Lower leg skin (tissue), 3 donors: Measurements from ENCODE around the gene STPG3.

Experiments used
- POLR2A ChIP-seq, 2 donors: fragments of 450-650 bp; IDR thresholded peaks; one replicate each; pipeline ENCODE4 v1.6.1; 2016 to 2017; ENCODE audit warnings: antibody characterized with exemption in 2 of 2, mild to moderate bottlenecking in 1 of 2, moderate library complexity in 1 of 2
- TF ChIP-seq, protein P1 (sequence below), 3 donors: fragments of 450-650 bp; IDR thresholded peaks; one replicate each; pipeline ENCODE4 v1.5.1; 2016; ENCODE audit warnings: antibody characterized with exemption in 3 of 3, mild to moderate bottlenecking in 3 of 3, moderate library complexity in 2 of 3

GRCh38 chr9:137299938-137300337, 48.9 kb downstream of the STPG3 start:
- TF ChIP-seq, protein P1, sequence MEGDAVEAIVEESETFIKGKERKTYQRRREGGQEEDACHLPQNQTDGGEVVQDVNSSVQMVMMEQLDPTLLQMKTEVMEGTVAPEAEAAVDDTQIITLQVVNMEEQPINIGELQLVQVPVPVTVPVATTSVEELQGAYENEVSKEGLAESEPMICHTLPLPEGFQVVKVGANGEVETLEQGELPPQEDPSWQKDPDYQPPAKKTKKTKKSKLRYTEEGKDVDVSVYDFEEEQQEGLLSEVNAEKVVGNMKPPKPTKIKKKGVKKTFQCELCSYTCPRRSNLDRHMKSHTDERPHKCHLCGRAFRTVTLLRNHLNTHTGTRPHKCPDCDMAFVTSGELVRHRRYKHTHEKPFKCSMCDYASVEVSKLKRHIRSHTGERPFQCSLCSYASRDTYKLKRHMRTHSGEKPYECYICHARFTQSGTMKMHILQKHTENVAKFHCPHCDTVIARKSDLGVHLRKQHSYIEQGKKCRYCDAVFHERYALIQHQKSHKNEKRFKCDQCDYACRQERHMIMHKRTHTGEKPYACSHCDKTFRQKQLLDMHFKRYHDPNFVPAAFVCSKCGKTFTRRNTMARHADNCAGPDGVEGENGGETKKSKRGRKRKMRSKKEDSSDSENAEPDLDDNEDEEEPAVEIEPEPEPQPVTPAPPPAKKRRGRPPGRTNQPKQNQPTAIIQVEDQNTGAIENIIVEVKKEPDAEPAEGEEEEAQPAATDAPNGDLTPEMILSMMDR (IDR thresholded peaks at IDR 0.05), result no peak
- no peak for TF ChIP-seq POLR2A (IDR thresholded peaks at IDR 0.05)
